K562 (cell line): ENCODE data around the gene SEMA3C. TPM values are rescaled to one million over a fixed set of nuclear protein-coding genes. Genes with fewer than 3 reads are reported as not detected.

Experiments used
- ATAC-seq: fragments of 200-7000 bp; cut with Tn5 transposase; 3 replicates; pipeline ENCODE4 v1.9.1; 2020; ENCODE audit warnings: moderate library complexity
- BruUV-seq: library from RNA; stranded (reverse); fragments of 400-500 nt; replicated peaks from 2 replicates; lab custom pipeline; 2021; lab: Mats Ljungman, UMichigan
- CTCF ChIA-PET: fragments of 300-600 bp; formaldehyde crosslinking; extraction: SDS; loops from one replicate; lab custom pipeline; 2021; ENCODE audit warnings: low intra/inter-chr PET ratio; lab: Yijun Ruan, JAX
- POLR2A ChIA-PET: fragments of 300-600, 350-650 bp; sonication (Branson Sonifier 250); formaldehyde crosslinking; extraction: SDS; loops from one replicate; lab custom pipeline; 2021; ENCODE audit warnings: antibody characterized with exemption, inconsistent platforms; lab: Yijun Ruan, JAX
- DNase-seq, 4 experiments: peaks; one replicate each; pipeline versions ENCODE4 v3.0.0 to v3.0.0-alpha.2; 2011 to 2018; ENCODE audit warnings: low spot score in 3 of 4, mixed read lengths in 3 of 4; ENCODE audit errors: extremely low read depth in 1 of 4
- FAIRE-seq: peaks from 2 replicates; lab custom pipeline; 2011; peaks lifted over from hg19 to GRCh38; lab: Jason Lieb, UNC
- H2AFZ ChIP-seq: 2 replicates; pipeline ENCODE4 v1.6.0; 2011; ENCODE audit warnings: low read depth, low read length, control low read depth, inconsistent platforms
- H3K27ac ChIP-seq: fragments of 200-600 bp; 3 replicates; pipeline ENCODE4 v1.8.0; 2011; ENCODE audit warnings: low read depth, mild to moderate bottlenecking, control low read depth, inconsistent platforms, low read length, moderate library complexity, mixed read lengths; ENCODE audit errors: extremely low read depth
- H3K27me3 ChIP-seq, 2 experiments: fragments of 300-600 bp in 1 of 2; 2 replicates in 1 of 2; 3 replicates in 1 of 2; pipeline versions ENCODE4 v1.6.0 to v1.8.0; 2011; ENCODE audit warnings: inconsistent platforms in 2 of 2, low read length in 2 of 2, mild to moderate bottlenecking in 1 of 2, mixed read lengths in 1 of 2, moderate library complexity in 1 of 2; ENCODE audit not compliant: control insufficient read depth in 2 of 2, insufficient read depth in 2 of 2
- H3K36me3 ChIP-seq: fragments of 300-600 bp; 3 replicates; pipeline ENCODE4 v1.8.0; 2011; ENCODE audit warnings: mild to moderate bottlenecking, low read length, inconsistent platforms; ENCODE audit not compliant: control insufficient read depth, insufficient read depth
- H3K4me1 ChIP-seq, 2 experiments: fragments of 200-600 bp in 1 of 2; replicated peaks in 1 of 2; 2 replicates in 1 of 2; 3 replicates in 1 of 2; pipeline versions ENCODE4 v1.5.1 to v1.8.0; 2011; ENCODE audit warnings: inconsistent platforms in 2 of 2, low read length in 2 of 2, mild to moderate bottlenecking in 1 of 2, mixed read lengths in 1 of 2, moderate library complexity in 1 of 2; ENCODE audit not compliant: control insufficient read depth in 2 of 2, insufficient read depth in 2 of 2
- H3K4me2 ChIP-seq: 2 replicates; pipeline ENCODE4 v1.6.1; 2011; ENCODE audit warnings: low read length, control low read depth, inconsistent platforms, mixed read lengths; ENCODE audit not compliant: insufficient read depth
- H3K4me3 ChIP-seq: fragments of 200-600 bp; sonication (generic), shearing (Covaris generic); 2 replicates; pipeline ENCODE4 v1.5.1; 2016; ENCODE audit warnings: control low read depth, inconsistent platforms
- H3K79me2 ChIP-seq: fragments of 200-600 bp; 3 replicates; pipeline ENCODE4 v1.8.0; 2011; ENCODE audit warnings: low read length, inconsistent platforms; ENCODE audit not compliant: control insufficient read depth, insufficient read depth
- H3K9ac ChIP-seq, 2 experiments: 2 replicates each; pipeline versions ENCODE4 v1.6.0 to v1.6.1; 2011; ENCODE audit warnings: low read depth in 2 of 2, low read length in 2 of 2, control low read depth in 1 of 2, inconsistent platforms in 1 of 2, mild to moderate bottlenecking in 1 of 2, mixed read lengths in 1 of 2; ENCODE audit not compliant: insufficient read depth in 1 of 2
- H3K9me1 ChIP-seq: one replicate; pipeline ENCODE4 v1.6.0; 2011; ENCODE audit warnings: inconsistent platforms, mild to moderate bottlenecking, low read length, moderate library complexity; ENCODE audit not compliant: control insufficient read depth, insufficient read depth
- H3K9me3 ChIP-seq: replicated peaks from 2 replicates; pipeline ENCODE4 v1.5.1; 2011; ENCODE audit warnings: low read depth, low read length, inconsistent platforms; ENCODE audit not compliant: control insufficient read depth, insufficient read depth
- H4K20me1 ChIP-seq: replicated peaks from 2 replicates; pipeline ENCODE4 v1.6.1; 2011; ENCODE audit warnings: low read length, inconsistent platforms, mixed read lengths; ENCODE audit not compliant: control insufficient read depth, insufficient read depth
- BRF1 ChIP-seq: IDR thresholded peaks from 3 replicates; pipeline ENCODE4 v1.6.1; 2011; ENCODE audit warnings: borderline replicate concordance, mild to moderate bottlenecking; ENCODE audit not compliant: insufficient read length; ENCODE audit errors: extremely low read depth
- FIP1L1 ChIP-seq: fragments of 200-400 bp; formaldehyde crosslinking; IDR thresholded peaks from 2 replicates; pipeline ENCODE4 v1.6.1; 2018; ENCODE audit warnings: mild to moderate bottlenecking, low read depth, low read length; ENCODE audit not compliant: poor library complexity, severe bottlenecking
- MXI1 ChIP-seq: IDR thresholded peaks from 2 replicates; pipeline ENCODE4 v1.6.1; 2011; ENCODE audit warnings: low read depth, mild to moderate bottlenecking, improper control_type of control experiment, low read length
- NCOA4 ChIP-seq: fragments of 450-650 bp; IDR thresholded peaks from 2 replicates; pipeline ENCODE4 v1.6.1; 2018; ENCODE audit warnings: mild to moderate bottlenecking; ENCODE audit not compliant: partially characterized antibody
- SP1 ChIP-seq: sonication (generic); formaldehyde crosslinking; IDR thresholded peaks from 2 replicates; pipeline ENCODE4 v1.8.1; 2022; ENCODE audit warnings: mild to moderate bottlenecking, missing genetic modification reagents
- SRSF9 ChIP-seq: fragments of 200-400 bp; formaldehyde crosslinking; IDR thresholded peaks from 2 replicates; pipeline ENCODE4 v1.6.1; 2017; ENCODE audit warnings: low read depth, low read length, borderline replicate concordance
- STAT5A ChIP-seq: IDR thresholded peaks from 2 replicates; pipeline ENCODE4 v1.6.1; 2012; ENCODE audit warnings: low read length, inconsistent platforms, borderline replicate concordance
- TRIM24 ChIP-seq, 2 experiments: fragments of 450-650 bp; IDR thresholded peaks; 2 replicates each; pipeline ENCODE4 v1.6.1; 2016
- ZFP1 ChIP-seq: fragments of 450-650 bp; formaldehyde crosslinking; IDR thresholded peaks from 2 replicates; pipeline ENCODE4 v1.4.0; 2020; ENCODE audit warnings: mild to moderate bottlenecking, mixed read lengths
- ZNF121 ChIP-seq: sonication (generic); formaldehyde crosslinking; conservative IDR thresholded peaks from 2 replicates; pipeline ENCODE4 v1.8.0; 2022; ENCODE audit warnings: missing genetic modification reagents
- ZNF197 ChIP-seq: fragments of 200-800 bp; sonication (Bioruptor generic); IDR thresholded peaks from 2 replicates; pipeline ENCODE4 v1.6.1; 2016; ENCODE audit warnings: low read depth, missing genetic modification characterization, missing compliant biosample characterization
- WGBS: fragments of 100-300 bp; shearing (Covaris generic); methylation state at CpG from one replicate; pipeline ENCODE4 v1.1.6; 2016; ENCODE audit warnings: low coverage, mixed read lengths; ENCODE audit not compliant: insufficient coverage; ENCODE audit errors: missing lambda C conversion rate; 5-methylcytosine and 5-hydroxymethylcytosine counted together
- in situ Hi-C: fragments of 300-500 bp; cut with MboI; formaldehyde crosslinking; loops from 4 replicates; pipeline ENCODE4 v1.15.0; 2018; ENCODE audit warnings: inconsistent platforms, mixed read lengths
- intact Hi-C: fragments of 100-400 bp; cut with micrococcal nuclease; formaldehyde crosslinking; loops from 2 replicates; pipeline ENCODE4 v1.14.2; 2022
- polyA plus RNA-seq, 8 experiments: library from polyadenylated mRNA; depleted of rRNA in 4 of 8; stranded (reverse) in 5 of 8; unstranded in 3 of 8; fragments of >200 nt; fragmentation: Nextera tagmentation in 2 of 8; fragmentation: Illumina TruSeq in 1 of 8; extraction: Ambion mirVana in 2 of 8; extraction: Trizol in 1 of 8; gene quantifications; 2 replicates each; pipeline versions ENCODE4 v1.2.1 to v1.2.3, GENCODE V29; 2011 to 2014; ENCODE audit warnings: inconsistent platforms in 1 of 8, missing spikeins in 1 of 8
- total RNA-seq, 7 experiments: library from RNA; depleted of rRNA in 6 of 7; stranded (reverse); fragments of >200 nt in 6 of 7; fragmentation: Illumina TruSeq in 2 of 7; extraction: Trizol in 2 of 7; gene quantifications; 2 replicates each; pipeline versions ENCODE4 v1.2.1 to v1.2.3, GENCODE V29; 2011 to 2021; ENCODE audit warnings: low replicate concordance in 1 of 7
- TF ChIP-seq, protein P1 (sequence below): fragments of 200-800 bp; sonication (Bioruptor generic); IDR thresholded peaks from 2 replicates; pipeline ENCODE4 v1.6.1; 2017; ENCODE audit warnings: missing genetic modification characterization, missing compliant biosample characterization
- TF ChIP-seq, protein P2 (sequence below), 2 experiments: fragments of 450-650 bp; IDR thresholded peaks; 2 replicates each; pipeline ENCODE4 v1.6.1; 2018; ENCODE audit warnings: mild to moderate bottlenecking in 2 of 2, low read depth in 1 of 2; ENCODE audit not compliant: partially characterized antibody in 2 of 2

Gene SEMA3C
- total and polyA plus RNA-seq, 9 of the 15 experiments (the other 6 are each of a cell fraction or from before 2014, with no cell fraction given): 0.04 to 0.36 (median 0.12) TPM; not detected in 3

DNA sequence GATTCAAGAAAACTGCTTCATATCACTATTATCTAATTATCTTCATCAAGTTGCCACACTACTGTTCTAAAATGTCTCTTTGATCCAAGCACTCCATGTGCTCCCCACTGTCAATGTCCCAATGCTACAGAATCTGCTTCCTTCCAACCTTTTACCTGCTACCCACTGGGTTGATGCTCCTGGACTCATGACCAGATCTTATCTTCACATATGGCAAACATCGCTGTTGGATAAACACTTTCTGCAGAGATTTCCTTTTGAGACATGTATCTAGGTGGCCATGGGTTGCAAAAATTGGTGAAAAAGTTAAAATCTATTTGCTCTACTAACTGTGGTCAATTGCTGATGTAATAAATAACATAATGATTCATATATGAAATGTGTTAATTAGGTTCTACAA, 24.5 kb upstream of the SEMA3C start (continued):
- TF ChIP-seq BRF1 (no peak), TRIM24 (IDR thresholded peaks at IDR 0.05) (no peak), ZNF197 (CRISPR knock-in tag) (no peak)

DNA sequence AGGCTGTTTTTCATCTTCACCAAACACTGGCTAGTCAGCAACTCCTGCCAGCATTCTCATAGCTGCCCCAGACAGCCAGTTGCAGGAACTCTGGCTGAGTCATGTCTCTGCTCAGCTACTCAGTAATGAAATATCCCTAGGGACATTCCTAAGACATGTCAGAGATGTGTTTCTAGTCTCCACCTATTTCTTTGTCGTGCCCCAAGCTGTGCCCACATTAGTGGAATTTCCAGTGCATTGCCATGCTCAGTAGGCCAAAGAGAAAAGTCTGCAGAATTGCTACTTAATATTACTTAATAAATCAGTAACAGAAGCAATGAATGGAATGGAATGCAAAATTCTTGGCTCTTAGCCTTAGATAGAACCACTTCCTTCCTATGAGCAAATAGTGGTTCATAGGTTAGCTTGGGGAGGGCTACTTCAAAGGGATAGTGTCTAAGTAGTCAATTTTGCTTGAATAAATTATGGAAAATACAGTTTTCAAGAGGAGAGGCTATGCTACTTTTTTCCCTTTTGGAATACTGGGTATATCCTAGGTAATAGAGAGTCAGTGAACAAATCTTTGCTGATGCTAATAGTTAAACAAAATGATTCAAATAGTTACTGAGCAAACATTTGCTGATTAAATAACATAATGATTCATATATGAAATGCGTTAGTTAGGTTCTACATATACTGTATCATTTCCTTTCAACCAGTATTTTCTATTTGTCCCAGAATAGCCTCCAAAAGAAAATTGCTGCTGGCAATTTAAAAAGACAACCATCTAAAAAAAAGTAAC, 23.6 kb upstream of the SEMA3C start:
- no peak for FAIRE-seq
- Histone ChIP-seq H3K27me3 (no peaks in the 10 kb centered on the region), H3K4me3 (no peak overlapping the region), H3K4me2 (no peak overlapping the region), H3K9ac (no peak overlapping the region), H3K9me3 (no peaks in the 10 kb centered on the region), H3K36me3 (no peaks in the 10 kb centered on the region), H3K27ac (no peak overlapping the region), H3K4me1 (no peaks in the 10 kb centered on the region), H3K79me2 (no peaks in the 10 kb centered on the region), H4K20me1 (no peaks in the 10 kb centered on the region), H2AFZ (no peak overlapping the region), H3K9me1 (no peaks in the 10 kb centered on the region)
- DNase-seq: no peak
- ChIA-PET POLR2A (no interaction called here), CTCF (no interaction called here)
- no TSS peak for BruUV-seq
- 7% methylated on average over 2 of the region's 2 CpGs for WGBS
- TF ChIP-seq FIP1L1: no peak
- no peak for TF ChIP-seq ZNF121
- TF ChIP-seq NCOA4: no peak
- TF ChIP-seq SRSF9: no peak
- TF ChIP-seq ZFP1 (CRISPR knock-in tag): no peak
- TF ChIP-seq, protein P1, sequence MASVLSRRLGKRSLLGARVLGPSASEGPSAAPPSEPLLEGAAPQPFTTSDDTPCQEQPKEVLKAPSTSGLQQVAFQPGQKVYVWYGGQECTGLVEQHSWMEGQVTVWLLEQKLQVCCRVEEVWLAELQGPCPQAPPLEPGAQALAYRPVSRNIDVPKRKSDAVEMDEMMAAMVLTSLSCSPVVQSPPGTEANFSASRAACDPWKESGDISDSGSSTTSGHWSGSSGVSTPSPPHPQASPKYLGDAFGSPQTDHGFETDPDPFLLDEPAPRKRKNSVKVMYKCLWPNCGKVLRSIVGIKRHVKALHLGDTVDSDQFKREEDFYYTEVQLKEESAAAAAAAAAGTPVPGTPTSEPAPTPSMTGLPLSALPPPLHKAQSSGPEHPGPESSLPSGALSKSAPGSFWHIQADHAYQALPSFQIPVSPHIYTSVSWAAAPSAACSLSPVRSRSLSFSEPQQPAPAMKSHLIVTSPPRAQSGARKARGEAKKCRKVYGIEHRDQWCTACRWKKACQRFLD (CRISPR knock-in tag): no peak
- TF ChIP-seq SP1 (CRISPR knock-in tag): no peak
- no peak for TF ChIP-seq STAT5A
- TF ChIP-seq MXI1: no peak
- TF ChIP-seq, protein P2, sequence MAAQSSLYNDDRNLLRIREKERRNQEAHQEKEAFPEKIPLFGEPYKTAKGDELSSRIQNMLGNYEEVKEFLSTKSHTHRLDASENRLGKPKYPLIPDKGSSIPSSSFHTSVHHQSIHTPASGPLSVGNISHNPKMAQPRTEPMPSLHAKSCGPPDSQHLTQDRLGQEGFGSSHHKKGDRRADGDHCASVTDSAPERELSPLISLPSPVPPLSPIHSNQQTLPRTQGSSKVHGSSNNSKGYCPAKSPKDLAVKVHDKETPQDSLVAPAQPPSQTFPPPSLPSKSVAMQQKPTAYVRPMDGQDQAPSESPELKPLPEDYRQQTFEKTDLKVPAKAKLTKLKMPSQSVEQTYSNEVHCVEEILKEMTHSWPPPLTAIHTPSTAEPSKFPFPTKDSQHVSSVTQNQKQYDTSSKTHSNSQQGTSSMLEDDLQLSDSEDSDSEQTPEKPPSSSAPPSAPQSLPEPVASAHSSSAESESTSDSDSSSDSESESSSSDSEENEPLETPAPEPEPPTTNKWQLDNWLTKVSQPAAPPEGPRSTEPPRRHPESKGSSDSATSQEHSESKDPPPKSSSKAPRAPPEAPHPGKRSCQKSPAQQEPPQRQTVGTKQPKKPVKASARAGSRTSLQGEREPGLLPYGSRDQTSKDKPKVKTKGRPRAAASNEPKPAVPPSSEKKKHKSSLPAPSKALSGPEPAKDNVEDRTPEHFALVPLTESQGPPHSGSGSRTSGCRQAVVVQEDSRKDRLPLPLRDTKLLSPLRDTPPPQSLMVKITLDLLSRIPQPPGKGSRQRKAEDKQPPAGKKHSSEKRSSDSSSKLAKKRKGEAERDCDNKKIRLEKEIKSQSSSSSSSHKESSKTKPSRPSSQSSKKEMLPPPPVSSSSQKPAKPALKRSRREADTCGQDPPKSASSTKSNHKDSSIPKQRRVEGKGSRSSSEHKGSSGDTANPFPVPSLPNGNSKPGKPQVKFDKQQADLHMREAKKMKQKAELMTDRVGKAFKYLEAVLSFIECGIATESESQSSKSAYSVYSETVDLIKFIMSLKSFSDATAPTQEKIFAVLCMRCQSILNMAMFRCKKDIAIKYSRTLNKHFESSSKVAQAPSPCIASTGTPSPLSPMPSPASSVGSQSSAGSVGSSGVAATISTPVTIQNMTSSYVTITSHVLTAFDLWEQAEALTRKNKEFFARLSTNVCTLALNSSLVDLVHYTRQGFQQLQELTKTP (IDR thresholded peaks at IDR 0.05; ENCODE audit: low read depth in 1 of 2, partially characterized antibody in 2 of 2): no peak
- in situ Hi-C loops (no loop called here), intact Hi-C loops (no loop called here)
- no peak for ATAC-seq
